ENCODE data around the gene LIPM.

The LIPM gene

GRCh38 chr10:88838766-88839350, 36.3 kb downstream of the LIPM start:
- no peak for DNase-seq (ENCODE audit: low spot score)

DNA sequence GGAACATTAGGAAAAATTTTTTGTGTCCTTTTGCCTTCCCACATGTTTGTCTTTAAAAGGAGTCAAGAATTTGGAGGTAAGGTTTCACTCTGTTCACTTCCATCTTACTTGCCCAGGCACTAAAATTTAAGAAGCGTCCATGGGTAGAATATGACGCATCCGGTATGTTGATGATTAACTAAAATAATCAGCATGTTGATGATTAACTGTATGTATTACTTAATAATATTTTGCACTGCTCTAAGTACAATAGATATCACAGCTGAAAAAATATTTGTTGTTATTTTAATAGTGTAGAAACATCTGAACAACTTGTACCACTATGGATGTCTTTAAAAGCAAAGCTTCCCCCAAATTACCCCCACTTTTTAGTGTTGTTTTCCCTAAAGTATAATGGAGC, 37.6 kb downstream of the LIPM start:
- no peak for DNase-seq (ENCODE audit: low spot score)

GRCh38 chr10:88840881-88841280, 38.4 kb downstream of the LIPM start:
- DNase-seq (ENCODE audit: low spot score): no peak

DNA sequence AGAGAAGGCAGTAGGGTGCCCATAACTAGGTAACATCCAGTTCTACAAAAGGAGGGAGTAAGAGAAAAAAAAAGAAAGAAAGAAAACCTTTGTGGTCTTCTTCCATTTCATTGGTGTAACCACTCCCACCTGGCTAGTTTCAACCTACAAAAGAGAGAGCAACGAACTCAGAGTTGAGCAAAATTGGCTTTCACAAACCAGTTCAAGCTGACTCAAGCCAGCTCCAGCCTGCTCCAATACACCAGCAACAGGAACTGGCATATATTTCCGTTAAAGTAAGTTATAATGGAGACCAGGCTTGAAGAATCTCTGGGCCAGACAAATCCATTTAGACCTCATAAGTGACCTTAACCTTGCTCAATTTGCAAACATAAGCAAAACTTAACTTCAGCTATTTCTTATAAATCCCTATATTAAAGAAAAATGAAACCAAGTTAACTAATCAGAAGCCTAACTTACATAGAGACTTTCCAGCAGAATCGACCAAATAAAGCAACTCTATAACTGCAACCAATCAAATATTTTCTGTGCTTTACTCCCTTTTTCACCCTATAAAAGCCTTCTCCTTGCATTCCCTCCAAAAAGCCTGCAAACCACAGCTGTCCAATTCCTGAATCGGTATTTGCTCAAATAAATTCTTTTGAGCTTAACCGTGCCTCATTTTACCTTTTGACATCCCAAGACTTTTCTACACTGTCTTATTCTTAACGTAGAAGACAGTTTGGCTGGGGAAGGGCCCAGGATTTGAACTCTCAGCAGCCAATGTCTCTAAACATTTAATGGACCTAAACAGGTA, 39.0 kb downstream of the LIPM start:
- DNase-seq (ENCODE audit: low spot score): no peak

- DNase-seq (ENCODE audit: low spot score): no peak
These were observed 40.6 kb downstream of the LIPM start for GRCh38 chr10:88843171-88843570.

DNA sequence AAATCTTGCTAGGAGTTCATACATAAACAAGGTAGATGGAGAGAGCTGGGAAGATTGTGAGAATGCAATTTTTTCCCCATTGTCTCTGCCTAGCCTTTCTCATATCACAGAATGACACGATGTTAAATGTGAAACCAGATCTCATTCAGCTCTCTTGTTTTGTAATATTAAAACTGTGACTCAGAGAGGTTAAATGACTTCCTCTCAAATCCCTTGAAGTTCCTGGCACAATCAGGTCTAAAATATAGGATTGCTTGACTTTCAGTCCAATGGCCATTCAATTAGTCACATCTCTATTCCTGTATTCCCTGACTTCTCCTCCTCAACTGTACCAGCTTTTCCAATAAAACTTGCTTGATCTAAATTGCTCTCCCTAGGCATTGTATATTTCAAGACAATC, 46.0 kb downstream of the LIPM start:
- DNase-seq (ENCODE audit: low spot score): no peak

GRCh38 chr10:88849234-88849633, 46.7 kb downstream of the LIPM start:
- DNase-seq (ENCODE audit: low spot score): no peak

- no peak for DNase-seq (ENCODE audit: low spot score)
These were observed 48.2 kb downstream of the LIPM start for GRCh38 chr10:88850712-88851111.

DNA sequence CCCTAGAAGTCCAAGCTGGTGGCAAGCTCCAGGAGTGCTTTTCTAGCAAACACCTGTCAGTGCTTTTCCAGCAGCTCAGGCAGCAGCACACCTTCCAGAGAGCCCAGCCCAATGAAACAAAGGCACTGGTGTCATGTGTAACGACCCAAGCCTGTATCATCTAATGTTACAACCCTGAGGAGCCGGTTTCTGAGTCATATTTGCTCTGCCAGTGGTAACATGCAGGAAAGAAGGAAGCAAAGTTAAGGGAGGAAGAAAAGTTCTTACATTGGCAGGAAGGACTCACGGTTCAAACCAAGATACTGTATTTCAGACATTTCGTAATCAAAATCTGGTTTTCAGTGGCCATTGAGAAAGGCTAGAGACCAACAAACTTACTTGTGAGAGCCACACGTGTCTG, 49.2 kb downstream of the LIPM start, which contains the start of gene ANKRD22:
TSS of gene ANKRD22 (minus strand) at position 139 of the 400 bp plus-strand sequence. CDS start 237 bp downstream, outside the sequence.
- DNase-seq (ENCODE audit: low spot score): no peak

DNA sequence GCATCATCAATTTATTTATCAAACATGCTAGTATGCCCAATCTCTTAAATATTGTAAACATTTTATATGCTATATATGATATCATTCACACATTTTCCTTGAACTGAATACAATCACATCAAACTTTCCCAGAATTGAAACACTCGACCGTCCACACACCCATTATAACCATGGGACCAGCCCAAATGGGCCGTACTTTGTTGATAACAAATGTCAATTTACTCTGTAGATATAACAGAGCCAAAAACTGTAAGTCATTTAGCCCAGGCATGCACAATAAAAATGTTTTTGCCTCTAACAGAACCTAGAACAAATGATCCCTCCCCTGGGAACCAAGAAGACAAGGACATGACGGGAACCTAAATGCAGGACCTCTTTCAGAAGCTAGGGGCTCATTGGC, 49.8 kb downstream of the LIPM start:
- no peak for DNase-seq (ENCODE audit: low spot score)

- no peak for DNase-seq (ENCODE audit: low spot score)
These were observed 50.8 kb downstream of the LIPM start for GRCh38 chr10:88853155-88853881.

- DNase-seq (ENCODE audit: low spot score): no peak
These were observed 52.2 kb downstream of the LIPM start for GRCh38 chr10:88854684-88855083.

GRCh38 chr10:88857831-88858230, 55.3 kb downstream of the LIPM start:
- DNase-seq (ENCODE audit: low spot score): no peak

DNA sequence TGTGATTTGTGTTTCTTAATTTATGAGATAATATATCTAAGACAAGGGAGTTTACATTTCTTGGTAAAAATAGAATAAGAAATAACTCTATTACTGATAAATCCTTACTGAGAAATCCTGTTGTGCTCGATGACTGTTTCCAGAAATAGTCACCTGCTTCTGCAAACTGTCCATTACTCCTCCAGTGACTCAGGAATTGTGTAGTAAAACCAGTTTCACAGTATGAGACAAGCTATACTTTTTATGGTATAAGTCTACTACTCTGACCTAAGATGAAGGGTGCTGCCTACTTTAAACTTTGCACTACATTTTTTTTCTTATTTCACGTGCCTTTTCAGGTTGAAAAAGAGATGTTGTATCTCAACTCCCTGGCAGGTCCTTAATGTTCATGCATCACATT, 56.0 kb downstream of the LIPM start:
- no peak for DNase-seq (ENCODE audit: low spot score)

- no peak for DNase-seq (ENCODE audit: low spot score)
These were observed 58.5 kb downstream of the LIPM start for GRCh38 chr10:88861036-88861435.

GRCh38 chr10:88865281-88865876, 62.8 kb downstream of the LIPM start:
- DNase-seq (ENCODE audit: low spot score): no peak

DNA sequence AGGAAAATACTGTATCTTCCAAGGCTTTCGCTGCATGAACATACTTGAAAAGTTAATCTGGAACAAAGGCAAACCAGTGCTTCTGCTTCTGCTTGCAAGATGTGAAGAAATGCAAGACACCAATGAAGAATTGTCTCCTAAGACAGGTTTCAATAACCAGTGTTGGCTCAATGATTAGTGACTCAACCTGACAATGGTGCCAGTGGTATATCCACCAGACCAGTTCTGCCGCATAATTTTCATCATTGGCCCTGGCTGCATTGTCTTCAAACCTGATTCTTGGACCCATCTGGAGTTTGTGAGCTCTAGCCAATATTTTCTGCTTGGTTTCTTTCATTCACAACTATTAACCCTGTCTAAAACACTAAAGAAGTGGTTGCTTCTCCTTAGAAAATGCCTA, 63.9 kb downstream of the LIPM start:
- no peak for DNase-seq (ENCODE audit: low spot score)

- DNase-seq (ENCODE audit: low spot score): no peak
These were observed 67.6 kb downstream of the LIPM start for GRCh38 chr10:88870089-88870488.
